ENCODE results near the gene GET3.

GRCh38 chr19:12785431-12786031, 48.2 kb downstream of the GET3 start:
- peak in 1 of 2 donors; percentile 5 for TF ChIP-seq POLR2AphosphoS5 (IDR thresholded peaks at IDR 0.05; ENCODE audit: insufficient read depth in 1 of 2, low read depth in 1 of 2)
- no peak for TF ChIP-seq POLR2A (IDR thresholded peaks at IDR 0.05)
